K562 (cell line): ENCODE data around the gene NMS. TPM values are rescaled to one million over a fixed set of nuclear protein-coding genes. Genes with fewer than 3 reads are reported as not detected.

Source experiments
- CHD4 ChIP-seq: fragments of 200-600 bp; sonication (generic); IDR thresholded peaks from 3 replicates; pipeline ENCODE4 v1.6.1; 2012; ENCODE audit warnings: low read depth, mild to moderate bottlenecking, mixed read lengths, low read length, inconsistent platforms; ENCODE audit not compliant: insufficient read depth, insufficient replicate concordance, poor library complexity, severe bottlenecking
- EHMT2 ChIP-seq: fragments of 450-650 bp; IDR thresholded peaks from 2 replicates; pipeline ENCODE4 v1.6.1; 2018; ENCODE audit warnings: antibody characterized with exemption
- RAD21 ChIP-seq, 2 experiments: fragments of 250-450 bp in 1 of 2; fragments of 450-650 bp in 1 of 2; sonication (Bioruptor Pico) in 1 of 2; formaldehyde crosslinking in 1 of 2; IDR thresholded peaks in 1 of 2; conservative IDR thresholded peaks in 1 of 2; 2 replicates each; pipeline versions ENCODE4 v1.4.0 to v1.8.0; 2020 to 2022; ENCODE audit warnings: mild to moderate bottlenecking in 2 of 2, moderate library complexity in 1 of 2
- RCOR1 ChIP-seq, 2 experiments: IDR thresholded peaks; 2 replicates each; pipeline ENCODE4 v1.6.1; 2012; ENCODE audit warnings: low read depth in 2 of 2, low read length in 2 of 2, borderline replicate concordance in 1 of 2, improper control_type of control experiment in 1 of 2
- USF1 ChIP-seq: sonication (generic); formaldehyde crosslinking; IDR thresholded peaks from 2 replicates; pipeline ENCODE4 v1.9.0; 2022; ENCODE audit warnings: mild to moderate bottlenecking, missing genetic modification reagents
- ZNF444 ChIP-seq: fragments of 250-450 bp; sonication (Bioruptor Pico); IDR thresholded peaks from 2 replicates; pipeline ENCODE4 v1.4.0; 2020; ENCODE audit warnings: mild to moderate bottlenecking, moderate library complexity
- polyA plus RNA-seq, 8 experiments: library from polyadenylated mRNA; depleted of rRNA in 4 of 8; stranded (reverse) in 5 of 8; unstranded in 3 of 8; fragments of >200 nt; fragmentation: Nextera tagmentation in 2 of 8; fragmentation: Illumina TruSeq in 1 of 8; extraction: Ambion mirVana in 2 of 8; extraction: Trizol in 1 of 8; gene quantifications; 2 replicates each; pipeline versions ENCODE4 v1.2.1 to v1.2.3, GENCODE V29; 2011 to 2014; ENCODE audit warnings: inconsistent platforms in 1 of 8, missing spikeins in 1 of 8
- total RNA-seq, 7 experiments: library from RNA; depleted of rRNA in 6 of 7; stranded (reverse); fragments of >200 nt in 6 of 7; fragmentation: Illumina TruSeq in 2 of 7; extraction: Trizol in 2 of 7; gene quantifications; 2 replicates each; pipeline versions ENCODE4 v1.2.1 to v1.2.3, GENCODE V29; 2011 to 2021; ENCODE audit warnings: low replicate concordance in 1 of 7
- TF ChIP-seq, protein P1 (sequence below): fragments of 250-450 bp; sonication (Bioruptor Pico); IDR thresholded peaks from 2 replicates; pipeline ENCODE4 v1.4.0; 2020; ENCODE audit warnings: mild to moderate bottlenecking, moderate library complexity
- TF ChIP-seq, protein P2 (sequence below), 2 experiments: fragments of 450-650 bp; formaldehyde crosslinking in 1 of 2; IDR thresholded peaks; 2 replicates each; pipeline versions ENCODE4 v1.4.0 to v1.6.1; 2014 to 2020; ENCODE audit warnings: mild to moderate bottlenecking in 2 of 2, borderline replicate concordance in 1 of 2, low read depth in 1 of 2

Gene NMS
- total and polyA plus RNA-seq, 9 of the 15 experiments (the other 6 are each of a cell fraction or from before 2014, with no cell fraction given): not detected

DNA sequence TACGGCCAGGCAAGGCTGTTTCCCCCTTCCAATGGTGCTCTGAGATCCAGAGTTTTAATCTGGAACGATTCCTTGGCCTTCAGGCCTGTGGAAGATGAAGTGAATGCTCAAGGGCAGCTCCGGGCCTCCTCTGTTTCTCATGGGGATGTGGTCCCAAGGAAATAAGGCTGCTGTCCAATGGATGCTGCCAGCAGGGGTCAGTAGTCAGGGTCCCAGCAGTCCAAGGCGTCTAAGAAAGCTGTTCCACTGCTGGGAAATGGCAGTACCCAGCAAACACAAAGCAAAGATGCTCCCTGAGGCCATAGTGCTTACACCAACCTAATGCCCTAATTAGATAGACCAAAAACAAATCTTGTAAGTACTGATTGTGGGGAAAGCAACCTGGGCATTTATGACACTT, 12.5 kb downstream of the NMS start (continued):
- TF ChIP-seq USF1: no peak
- TF ChIP-seq ZNF444 (CRISPR knock-in tag): no peak
- TF ChIP-seq RCOR1 (IDR thresholded peaks at IDR 0.05; ENCODE audit: borderline replicate concordance in 1 of 2, low read depth in 2 of 2, low read length in 2 of 2): peak in 1 of 2 experiments; percentile 55; a peak in 2 of 4 replicates
- peak; percentile 15 to 40; a peak in 3 of 4 replicates for TF ChIP-seq RAD21 (CRISPR knock-in tag; conservative IDR thresholded peaks at IDR 0.05 in 1 of 2, IDR thresholded peaks at IDR 0.05 in 1 of 2)
- peak; percentile 43; the same call in 1 of the 2 replicates for TF ChIP-seq EHMT2
- no peak for TF ChIP-seq CHD4
- TF ChIP-seq, protein P1, sequence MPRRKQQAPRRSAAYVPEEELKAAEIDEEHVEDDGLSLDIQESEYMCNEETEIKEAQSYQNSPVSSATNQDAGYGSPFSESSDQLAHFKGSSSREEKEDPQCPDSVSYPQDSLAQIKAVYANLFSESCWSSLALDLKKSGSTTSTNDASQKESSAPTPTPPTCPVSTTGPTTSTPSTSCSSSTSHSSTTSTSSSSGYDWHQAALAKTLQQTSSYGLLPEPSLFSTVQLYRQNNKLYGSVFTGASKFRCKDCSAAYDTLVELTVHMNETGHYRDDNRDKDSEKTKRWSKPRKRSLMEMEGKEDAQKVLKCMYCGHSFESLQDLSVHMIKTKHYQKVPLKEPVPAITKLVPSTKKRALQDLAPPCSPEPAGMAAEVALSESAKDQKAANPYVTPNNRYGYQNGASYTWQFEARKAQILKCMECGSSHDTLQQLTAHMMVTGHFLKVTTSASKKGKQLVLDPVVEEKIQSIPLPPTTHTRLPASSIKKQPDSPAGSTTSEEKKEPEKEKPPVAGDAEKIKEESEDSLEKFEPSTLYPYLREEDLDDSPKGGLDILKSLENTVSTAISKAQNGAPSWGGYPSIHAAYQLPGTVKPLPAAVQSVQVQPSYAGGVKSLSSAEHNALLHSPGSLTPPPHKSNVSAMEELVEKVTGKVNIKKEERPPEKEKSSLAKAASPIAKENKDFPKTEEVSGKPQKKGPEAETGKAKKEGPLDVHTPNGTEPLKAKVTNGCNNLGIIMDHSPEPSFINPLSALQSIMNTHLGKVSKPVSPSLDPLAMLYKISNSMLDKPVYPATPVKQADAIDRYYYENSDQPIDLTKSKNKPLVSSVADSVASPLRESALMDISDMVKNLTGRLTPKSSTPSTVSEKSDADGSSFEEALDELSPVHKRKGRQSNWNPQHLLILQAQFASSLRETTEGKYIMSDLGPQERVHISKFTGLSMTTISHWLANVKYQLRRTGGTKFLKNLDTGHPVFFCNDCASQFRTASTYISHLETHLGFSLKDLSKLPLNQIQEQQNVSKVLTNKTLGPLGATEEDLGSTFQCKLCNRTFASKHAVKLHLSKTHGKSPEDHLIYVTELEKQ (CRISPR knock-in tag): no peak
- TF ChIP-seq, protein P2, sequence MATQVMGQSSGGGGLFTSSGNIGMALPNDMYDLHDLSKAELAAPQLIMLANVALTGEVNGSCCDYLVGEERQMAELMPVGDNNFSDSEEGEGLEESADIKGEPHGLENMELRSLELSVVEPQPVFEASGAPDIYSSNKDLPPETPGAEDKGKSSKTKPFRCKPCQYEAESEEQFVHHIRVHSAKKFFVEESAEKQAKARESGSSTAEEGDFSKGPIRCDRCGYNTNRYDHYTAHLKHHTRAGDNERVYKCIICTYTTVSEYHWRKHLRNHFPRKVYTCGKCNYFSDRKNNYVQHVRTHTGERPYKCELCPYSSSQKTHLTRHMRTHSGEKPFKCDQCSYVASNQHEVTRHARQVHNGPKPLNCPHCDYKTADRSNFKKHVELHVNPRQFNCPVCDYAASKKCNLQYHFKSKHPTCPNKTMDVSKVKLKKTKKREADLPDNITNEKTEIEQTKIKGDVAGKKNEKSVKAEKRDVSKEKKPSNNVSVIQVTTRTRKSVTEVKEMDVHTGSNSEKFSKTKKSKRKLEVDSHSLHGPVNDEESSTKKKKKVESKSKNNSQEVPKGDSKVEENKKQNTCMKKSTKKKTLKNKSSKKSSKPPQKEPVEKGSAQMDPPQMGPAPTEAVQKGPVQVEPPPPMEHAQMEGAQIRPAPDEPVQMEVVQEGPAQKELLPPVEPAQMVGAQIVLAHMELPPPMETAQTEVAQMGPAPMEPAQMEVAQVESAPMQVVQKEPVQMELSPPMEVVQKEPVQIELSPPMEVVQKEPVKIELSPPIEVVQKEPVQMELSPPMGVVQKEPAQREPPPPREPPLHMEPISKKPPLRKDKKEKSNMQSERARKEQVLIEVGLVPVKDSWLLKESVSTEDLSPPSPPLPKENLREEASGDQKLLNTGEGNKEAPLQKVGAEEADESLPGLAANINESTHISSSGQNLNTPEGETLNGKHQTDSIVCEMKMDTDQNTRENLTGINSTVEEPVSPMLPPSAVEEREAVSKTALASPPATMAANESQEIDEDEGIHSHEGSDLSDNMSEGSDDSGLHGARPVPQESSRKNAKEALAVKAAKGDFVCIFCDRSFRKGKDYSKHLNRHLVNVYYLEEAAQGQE (IDR thresholded peaks at IDR 0.05; ENCODE audit: borderline replicate concordance): peak; percentile 42
- TF ChIP-seq, protein P2 (CRISPR knock-in tag; IDR thresholded peaks at IDR 0.05; ENCODE audit: low read depth): no peak
